ENCODE data around the gene MICB. TPM values are rescaled to one million over a fixed set of nuclear protein-coding genes. Genes with fewer than 3 reads are reported as not detected.
"Not testable (repeated sequence)": the region's sequence is repeated elsewhere in the genome, so short reads cannot be mapped to it uniquely, and the experiment has no call there.

Gene MICB
- total and polyA plus RNA-seq, 9 donors: 0.48 to 10.6 (median 1.3) TPM

DNA sequence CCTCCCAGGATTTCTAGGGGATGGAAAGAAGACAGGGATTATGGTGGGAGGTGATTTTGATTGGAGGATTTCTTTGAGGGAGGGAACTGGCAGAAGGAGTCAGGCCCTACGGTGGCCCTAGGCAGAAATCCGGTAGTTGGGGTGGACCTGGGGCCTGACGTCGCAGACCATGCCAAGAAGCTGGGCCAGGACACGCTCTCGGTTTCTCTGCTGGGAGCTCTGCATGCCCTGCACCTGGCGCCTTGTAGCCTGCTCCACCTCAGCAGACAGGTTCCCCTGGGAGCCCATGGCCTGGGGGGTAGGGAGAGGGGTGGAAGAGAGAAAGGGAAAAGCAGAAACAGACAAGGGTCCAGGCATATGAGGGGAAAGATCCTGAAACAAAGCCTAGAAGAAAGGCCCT, 47.3 kb downstream of the MICB start:
- Histone ChIP-seq H3K27me3 (no peaks in the 10 kb centered on the region), H3K27ac (no peak overlapping the region), H3K36me3 (no peaks in the 10 kb centered on the region), H3K4me1 (ENCODE audit: insufficient read depth) (peaks cover 6% of the 10 kb centered on the region), H3K4me3 (no peak overlapping the region), H3K9me3 (no peaks in the 10 kb centered on the region)
- no peak for TF ChIP-seq EP300 (IDR thresholded peaks at IDR 0.05)
- no peak for DNase-seq
- WGBS, 3 donors: 75 to 78% (median 78%) methylated on average over 7 of the region's 7 CpGs
- intact Hi-C loops (cut with DNase I): loop anchor here in 3 of 4 donors (5.0 to 10.0 kb wide), 5 partner anchors 37 to 290 kb away; partner anchors contain the start of genes AIF1 (in 1 of the 3) and LTB (in 1 of the 3)

GRCh38 chr6:31546339-31546957, 48.5 kb downstream of the MICB start, which contains the start of gene ATP6V1G2:
Gene ATP6V1G2, minus strand, starts transcription at chr6:31546608. Its CDS starts 49 bp downstream, at chr6:31546559.
- Histone ChIP-seq H3K36me3 (no peaks in the 10 kb centered on the region), H3K4me1 (ENCODE audit: insufficient read depth) (peaks cover 6% of the 10 kb centered on the region), H3K4me3 (peak within 1 kb of the TSS; percentile 42), H3K9me3 (no peaks in the 10 kb centered on the region), H3K27me3 (no peaks in the 10 kb centered on the region), H3K27ac (peak within 1 kb of the TSS; percentile 10 to 69)
- WGBS, 3 donors: 2 to 5% (median 3%) methylated on average over 11 of the region's 11 CpGs
- peak; percentile 80 to 91 (median 90) for DNase-seq
- intact Hi-C loops (cut with DNase I): loop anchor here (1.0 to 10.0 kb wide), 6 partner anchors 36 to 288 kb away; partner anchors contain the start of genes AIF1 (in 1 of the 4) and LTB (in 1 of the 4)
- TF ChIP-seq EP300 (IDR thresholded peaks at IDR 0.05) (no peak), CTCF (IDR thresholded peaks at IDR 0.05) (peak; percentile 89 to 95 (median 94)), POLR2A (IDR thresholded peaks at IDR 0.05) (peak; percentile 19)

- Histone ChIP-seq H3K4me1 (ENCODE audit: insufficient read depth) (peaks cover 6% of the 10 kb centered on the region), H3K27me3 (no peaks in the 10 kb centered on the region), H3K27ac (peak within 1 kb of the TSS; percentile 18 to 69), H3K9me3 (no peaks in the 10 kb centered on the region), H3K36me3 (no peaks in the 10 kb centered on the region), H3K4me3 (peak within 1 kb of the TSS; percentile 42)
- intact Hi-C loops (cut with DNase I): loop anchor here (1.0 to 10.0 kb wide), 6 partner anchors 35 to 288 kb away; partner anchors contain the start of genes AIF1 (in 1 of the 4) and LTB (in 1 of the 4)
- peak; percentile 94 to 97 (median 94) for DNase-seq
- TF ChIP-seq CTCF (IDR thresholded peaks at IDR 0.05) (no peak), EP300 (IDR thresholded peaks at IDR 0.05) (no peak), POLR2A (IDR thresholded peaks at IDR 0.05) (peak; percentile 63)
- 1% methylated on average over 25 of the region's 25 CpGs for WGBS, 3 donors
Observed at GRCh38 chr6:31546958-31547726, 49.2 kb downstream of the MICB start, which contains the start of gene NFKBIL1. Gene NFKBIL1, plus strand, starts transcription at chr6:31547608. Its CDS starts 87 bp downstream, at chr6:31547695.

- intact Hi-C loops (cut with DNase I): loop anchor here in 3 of 4 donors (5.0 to 10.0 kb wide), 5 partner anchors 34 to 287 kb away; partner anchors contain the start of genes AIF1 (in 1 of the 3) and LTB (in 1 of the 3)
- peak; percentile 25 to 66 (median 60) for DNase-seq
- Histone ChIP-seq H3K27me3 (no peaks in the 10 kb centered on the region), H3K27ac (peak overlapping the region; percentile 18 to 69), H3K4me1 (ENCODE audit: insufficient read depth) (peaks cover 6% of the 10 kb centered on the region), H3K4me3 (peak overlapping the region; percentile 42), H3K9me3 (no peaks in the 10 kb centered on the region), H3K36me3 (no peaks in the 10 kb centered on the region)
- 60 to 75% (median 61%) methylated on average over 24 of the region's 24 CpGs for WGBS, 3 donors
- no peak for TF ChIP-seq EP300 (IDR thresholded peaks at IDR 0.05)
Observed at GRCh38 chr6:31547727-31548543, 50.0 kb downstream of the MICB start.

- peaks cover 6% of the 10 kb centered on the region for H3K4me1 ChIP-seq (ENCODE audit: insufficient read depth)
- TF ChIP-seq POLR2A (IDR thresholded peaks at IDR 0.05) (no peak), CTCF (IDR thresholded peaks at IDR 0.05) (no peak), EP300 (IDR thresholded peaks at IDR 0.05) (no peak)
- DNase-seq: no peak
- 91 to 95% (median 94%) methylated on average over 2 of the region's 2 CpGs for WGBS, 3 donors
- intact Hi-C loops (cut with DNase I): loop anchor here in 3 of 4 donors (5.0 to 10.0 kb wide), 5 partner anchors 34 to 286 kb away; partner anchors contain the start of genes AIF1 (in 1 of the 3) and LTB (in 1 of the 3)
- no peak overlapping the region for H3K4me3 ChIP-seq
- no peaks in the 10 kb centered on the region for H3K27me3 ChIP-seq
- H3K36me3 ChIP-seq: no peaks in the 10 kb centered on the region
- peak overlapping the region; percentile 18 to 69 for H3K27ac ChIP-seq
- no peaks in the 10 kb centered on the region for H3K9me3 ChIP-seq
Observed at GRCh38 chr6:31548544-31548873, 50.6 kb downstream of the MICB start.

GRCh38 chr6:31551371-31551770, 53.4 kb downstream of the MICB start:
- H3K4me3 ChIP-seq; intact Hi-C loops (cut with DNase I); H3K9me3 ChIP-seq; H3K27ac ChIP-seq; H3K4me1 ChIP-seq (ENCODE audit: insufficient read depth); H3K27me3 ChIP-seq; H3K36me3 ChIP-seq: not testable (repeated sequence)
- WGBS, 3 donors: 67 to 73% (median 72%) methylated on average over 5 of the region's 5 CpGs
- peak in 1 of 5 donors; percentile 38 for DNase-seq
